HepG2 (cell line): Measurements from ENCODE around the gene GNA15. TPM values are rescaled to one million over a fixed set of nuclear protein-coding genes. Genes with fewer than 3 reads are reported as not detected.
A peak's percentile ranks its signal among the peaks of the same experiment; 100 is the strongest.

Experiments
- ATAC-seq: fragments of 200-7000 bp; cut with Tn5 transposase; 3 replicates; pipeline ENCODE4 v1.9.1; 2020; ENCODE audit warnings: mild to moderate bottlenecking, moderate library complexity
- BruUV-seq: library from RNA; stranded (reverse); fragments of 400-500 nt; replicated peaks from 2 replicates; lab custom pipeline; 2021; lab: Mats Ljungman, UMichigan
- CTCF ChIA-PET: fragments of 300-600 bp; formaldehyde crosslinking; extraction: SDS; loops from one replicate; lab custom pipeline; 2021; ENCODE audit warnings: low total read pairs, inconsistent platforms, low intra/inter-chr PET ratio; lab: Yijun Ruan, JAX
- POLR2A ChIA-PET: fragments of 350-600 bp; sonication (Branson Sonifier 250); formaldehyde crosslinking; loops from one replicate; lab custom pipeline; 2020; ENCODE audit warnings: antibody characterized with exemption, inconsistent platforms; lab: Yijun Ruan, JAX
- DNase-seq: peaks from one replicate; pipeline ENCODE4 v3.0.0-alpha.2; 2015; ENCODE audit warnings: low spot score
- FAIRE-seq: peaks from 3 replicates; lab custom pipeline; 2011; peaks lifted over from hg19 to GRCh38; lab: Jason Lieb, UNC
- H2AFZ ChIP-seq: one replicate; pipeline ENCODE4 v1.6.1; 2011; ENCODE audit warnings: low read length, inconsistent platforms
- H3K27ac ChIP-seq: fragments of 300-600 bp; 3 replicates; pipeline ENCODE4 v1.8.0; 2011; ENCODE audit warnings: mixed run types, mild to moderate bottlenecking, mixed read lengths, low read length, inconsistent platforms; ENCODE audit not compliant: insufficient read depth; ENCODE audit errors: extremely low read length
- H3K27me3 ChIP-seq, 2 experiments: fragments of 200-600 bp in 1 of 2; 2 replicates in 1 of 2; 3 replicates in 1 of 2; pipeline versions ENCODE4 v1.6.0 to v1.8.0; 2011; ENCODE audit warnings: low read length in 2 of 2, mild to moderate bottlenecking in 2 of 2, moderate library complexity in 2 of 2, inconsistent platforms in 1 of 2; ENCODE audit not compliant: insufficient read depth in 2 of 2, control insufficient read depth in 1 of 2
- H3K36me3 ChIP-seq, 2 experiments: fragments of 200-600 bp in 1 of 2; replicated peaks in 1 of 2; 2 replicates in 1 of 2; 3 replicates in 1 of 2; pipeline versions ENCODE4 v1.5.1 to v1.8.0; 2011; ENCODE audit warnings: low read length in 2 of 2, inconsistent platforms in 1 of 2; ENCODE audit not compliant: insufficient read depth in 2 of 2, control insufficient read depth in 1 of 2
- H3K4me1 ChIP-seq: 2 replicates; pipeline ENCODE4 v1.5.1; 2012; ENCODE audit warnings: low read length, inconsistent platforms; ENCODE audit not compliant: insufficient read depth
- H3K4me2 ChIP-seq: 2 replicates; pipeline ENCODE4 v1.6.0; 2011; ENCODE audit warnings: low read depth, low read length, inconsistent platforms
- H3K4me3 ChIP-seq, 3 experiments: fragments of 200-600 bp in 1 of 3; sonication (generic), shearing (Covaris generic) in 1 of 3; replicated peaks in 1 of 3; 2 replicates each; pipeline ENCODE4 v1.5.1; 2011 to 2016; ENCODE audit warnings: low read length in 3 of 3, inconsistent platforms in 2 of 3, low read depth in 2 of 3, mild to moderate bottlenecking in 2 of 3, control low read depth in 1 of 3, mixed read lengths in 1 of 3; ENCODE audit not compliant: insufficient read depth in 1 of 3
- H3K79me2 ChIP-seq: one replicate; pipeline ENCODE4 v1.6.1; 2011; ENCODE audit warnings: low read length, inconsistent platforms; ENCODE audit not compliant: insufficient read depth
- H3K9ac ChIP-seq: 2 replicates; pipeline ENCODE4 v1.6.0; 2011; ENCODE audit warnings: mild to moderate bottlenecking, low read depth, low read length, inconsistent platforms; ENCODE audit not compliant: insufficient read depth
- H3K9me3 ChIP-seq: 2 replicates; pipeline ENCODE4 v1.5.1; 2012; ENCODE audit warnings: mild to moderate bottlenecking, low read length
- H4K20me1 ChIP-seq: 2 replicates; pipeline ENCODE4 v1.6.0; 2011; ENCODE audit warnings: inconsistent platforms, mild to moderate bottlenecking, low read length, moderate library complexity; ENCODE audit not compliant: insufficient read depth
- ARHGAP35 ChIP-seq: sonication (generic); formaldehyde crosslinking; IDR thresholded peaks from 2 replicates; pipeline ENCODE4 v1.9.0; 2022; ENCODE audit warnings: mild to moderate bottlenecking, inconsistent platforms, moderate library complexity, missing genetic modification reagents, borderline replicate concordance
- ZNF580 ChIP-seq: IDR thresholded peaks from 2 replicates; pipeline ENCODE4 v1.6.1; 2016; ENCODE audit warnings: low read depth, borderline replicate concordance
- ZNF781 ChIP-seq: sonication (generic); formaldehyde crosslinking; IDR thresholded peaks from 2 replicates; pipeline ENCODE4 v1.5.1; 2020; ENCODE audit warnings: borderline replicate concordance, mild to moderate bottlenecking, missing genetic modification reagents; ENCODE audit errors: not compliant biosample characterization
- ZNF891 ChIP-seq: sonication (generic); formaldehyde crosslinking; IDR thresholded peaks from 2 replicates; pipeline ENCODE4 v1.5.0; 2020; ENCODE audit warnings: mild to moderate bottlenecking, missing genetic modification reagents
- ZUFSP ChIP-seq: sonication (generic); formaldehyde crosslinking; IDR thresholded peaks from 2 replicates; pipeline ENCODE4 v1.9.0; 2021; ENCODE audit warnings: missing genetic modification reagents, mild to moderate bottlenecking, borderline replicate concordance
- WGBS: methylation state at CpG from one replicate; pipeline ENCODE4 v1.1.6; 2017; ENCODE audit warnings: low lambda C conversion rate; 5-methylcytosine and 5-hydroxymethylcytosine counted together
- in situ Hi-C: cut with HindIII; loops from 2 replicates; pipeline ENCODE4 v1.10.0; 2017; ENCODE audit warnings: low pct_unique_long_range_greater_than_20kb; ENCODE audit not compliant: extremely low pct_ligation_motif_present
- intact Hi-C: fragments of 100-400 bp; cut with micrococcal nuclease; formaldehyde crosslinking; loops from one replicate; pipeline ENCODE4 v1.10.0; 2022; ENCODE audit not compliant: unreplicated experiment
- polyA plus RNA-seq, 8 experiments: library from polyadenylated mRNA; depleted of rRNA in 3 of 8; stranded (reverse) in 7 of 8; unstranded in 1 of 8; fragments of >200 nt; fragmentation: Illumina TruSeq in 4 of 8; extraction: Trizol in 4 of 8; gene quantifications; 2 replicates each; pipeline versions ENCODE4 v1.2.1 to v1.2.3, GENCODE V29; 2011 to 2016; ENCODE audit warnings: low read depth in 4 of 8, missing spikeins in 1 of 8, mixed read lengths in 1 of 8; ENCODE audit not compliant: insufficient read depth in 1 of 8
- total RNA-seq, 5 experiments: library from RNA; depleted of rRNA; stranded (reverse); fragments of >200 nt; fragmentation: Illumina TruSeq; extraction: Trizol; gene quantifications; 2 replicates each; pipeline ENCODE4 v1.2.3, GENCODE V29; 2016; ENCODE audit warnings: low read depth in 1 of 5
- TF ChIP-seq, protein P1 (sequence below): fragments of 450-650 bp; IDR thresholded peaks from 2 replicates; pipeline ENCODE4 v1.6.1; 2016

Gene GNA15
- total and polyA plus RNA-seq, 2 of the 13 experiments (the other 11 are each of a cell fraction or from before 2014, with no cell fraction given): not detected

- DNase-seq: no peak
- WGBS: 21% methylated on average over 31 of the region's 35 CpGs
- no peaks in the 10 kb centered on the region for H3K4me1 ChIP-seq
- peaks cover 5 to 12% of the 10 kb centered on the region in 2 experiments; a peak in 3 of 5 replicates for H3K27me3 ChIP-seq
- ChIA-PET POLR2A (no interaction called here), CTCF (no interaction called here)
- intact Hi-C loops: no loop called here
- H4K20me1 ChIP-seq: no peaks in the 10 kb centered on the region
- H3K4me3 ChIP-seq: no peak overlapping the region
- no peak overlapping the region for H3K4me2 ChIP-seq
- H3K36me3 ChIP-seq: no peaks in the 10 kb centered on the region
- H3K9ac ChIP-seq: no peak overlapping the region
- in situ Hi-C loops: no loop called here
- no peak for TF ChIP-seq ZNF891
- TF ChIP-seq, protein P1, sequence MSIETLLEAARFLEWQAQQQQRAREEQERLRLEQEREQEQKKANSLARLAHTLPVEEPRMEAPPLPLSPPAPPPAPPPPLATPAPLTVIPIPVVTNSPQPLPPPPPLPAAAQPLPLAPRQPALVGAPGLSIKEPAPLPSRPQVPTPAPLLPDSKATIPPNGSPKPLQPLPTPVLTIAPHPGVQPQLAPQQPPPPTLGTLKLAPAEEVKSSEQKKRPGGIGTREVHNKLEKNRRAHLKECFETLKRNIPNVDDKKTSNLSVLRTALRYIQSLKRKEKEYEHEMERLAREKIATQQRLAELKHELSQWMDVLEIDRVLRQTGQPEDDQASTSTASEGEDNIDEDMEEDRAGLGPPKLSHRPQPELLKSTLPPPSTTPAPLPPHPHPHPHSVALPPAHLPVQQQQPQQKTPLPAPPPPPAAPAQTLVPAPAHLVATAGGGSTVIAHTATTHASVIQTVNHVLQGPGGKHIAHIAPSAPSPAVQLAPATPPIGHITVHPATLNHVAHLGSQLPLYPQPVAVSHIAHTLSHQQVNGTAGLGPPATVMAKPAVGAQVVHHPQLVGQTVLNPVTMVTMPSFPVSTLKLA: peak; percentile 64
- no peak for TF ChIP-seq ZUFSP
- TF ChIP-seq ARHGAP35 (CRISPR knock-in tag): no peak
- no peak for TF ChIP-seq ZNF580 (CRISPR knock-in tag)
- no peak for TF ChIP-seq ZNF781 (CRISPR knock-in tag)
- no peaks in the 10 kb centered on the region for H3K79me2 ChIP-seq
- ATAC-seq: no peak
- FAIRE-seq: no peak
- no peak overlapping the region for H2AFZ ChIP-seq
- H3K9me3 ChIP-seq: no peaks in the 10 kb centered on the region
- BruUV-seq: no TSS peak
- H3K27ac ChIP-seq: no peak overlapping the region
Measured at GRCh38 chr19:3149526-3150505, 14.0 kb downstream of the GNA15 start.
